ENCODE data around the gene LSM10.

DNA sequence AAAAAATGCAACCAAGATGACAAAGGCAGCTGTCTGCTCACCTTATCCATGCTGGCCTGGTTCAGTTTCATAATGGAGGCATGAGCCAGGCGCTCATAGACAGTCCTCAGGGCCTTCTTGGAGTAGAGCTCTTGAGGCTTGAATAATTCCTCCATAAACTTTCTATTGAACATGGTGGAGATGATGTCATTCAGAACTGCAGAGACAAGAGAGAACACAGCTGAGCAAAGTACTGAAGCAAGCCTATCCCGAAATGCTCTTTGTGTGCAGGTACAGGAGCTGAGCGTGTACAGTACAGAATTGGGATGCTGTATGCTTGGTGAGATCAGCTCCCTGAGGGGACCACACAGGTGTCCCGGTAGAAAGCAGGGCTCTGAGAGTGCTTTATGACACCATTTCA is 41.0 kb upstream of the LSM10 start:
- TF ChIP-seq, protein P1, sequence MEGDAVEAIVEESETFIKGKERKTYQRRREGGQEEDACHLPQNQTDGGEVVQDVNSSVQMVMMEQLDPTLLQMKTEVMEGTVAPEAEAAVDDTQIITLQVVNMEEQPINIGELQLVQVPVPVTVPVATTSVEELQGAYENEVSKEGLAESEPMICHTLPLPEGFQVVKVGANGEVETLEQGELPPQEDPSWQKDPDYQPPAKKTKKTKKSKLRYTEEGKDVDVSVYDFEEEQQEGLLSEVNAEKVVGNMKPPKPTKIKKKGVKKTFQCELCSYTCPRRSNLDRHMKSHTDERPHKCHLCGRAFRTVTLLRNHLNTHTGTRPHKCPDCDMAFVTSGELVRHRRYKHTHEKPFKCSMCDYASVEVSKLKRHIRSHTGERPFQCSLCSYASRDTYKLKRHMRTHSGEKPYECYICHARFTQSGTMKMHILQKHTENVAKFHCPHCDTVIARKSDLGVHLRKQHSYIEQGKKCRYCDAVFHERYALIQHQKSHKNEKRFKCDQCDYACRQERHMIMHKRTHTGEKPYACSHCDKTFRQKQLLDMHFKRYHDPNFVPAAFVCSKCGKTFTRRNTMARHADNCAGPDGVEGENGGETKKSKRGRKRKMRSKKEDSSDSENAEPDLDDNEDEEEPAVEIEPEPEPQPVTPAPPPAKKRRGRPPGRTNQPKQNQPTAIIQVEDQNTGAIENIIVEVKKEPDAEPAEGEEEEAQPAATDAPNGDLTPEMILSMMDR (IDR thresholded peaks at IDR 0.05) = no peak
- no peak for TF ChIP-seq POLR2A (IDR thresholded peaks at IDR 0.05)
- TF ChIP-seq EP300 (IDR thresholded peaks at IDR 0.05) = no peak
- TF ChIP-seq POLR2AphosphoS5 (IDR thresholded peaks at IDR 0.05) = no peak

Measured in stomach (tissue), 4 donors.